GM19043 (cell line): ENCODE results near the gene ALK.
A peak's percentile ranks its signal among the peaks of the same experiment; 100 is the strongest.

Experiments
- ATAC-seq: cut with Tn5 transposase; IDR thresholded peaks from one replicate; pipeline ENCODE4 v1.9.1; 2021; ENCODE audit warnings: low read depth; ENCODE audit not compliant: unreplicated experiment

Gene ALK

GRCh38 chr2:29724282-29724681 is 197.1 kb downstream of the ALK start:
- ATAC-seq, result peak; percentile 40

GRCh38 chr2:29723255-29724001 is 198.0 kb downstream of the ALK start:
- ATAC-seq, result peak; percentile 80

- ATAC-seq, result no peak
Observed at GRCh38 chr2:29719639-29720038, 201.7 kb downstream of the ALK start.

DNA sequence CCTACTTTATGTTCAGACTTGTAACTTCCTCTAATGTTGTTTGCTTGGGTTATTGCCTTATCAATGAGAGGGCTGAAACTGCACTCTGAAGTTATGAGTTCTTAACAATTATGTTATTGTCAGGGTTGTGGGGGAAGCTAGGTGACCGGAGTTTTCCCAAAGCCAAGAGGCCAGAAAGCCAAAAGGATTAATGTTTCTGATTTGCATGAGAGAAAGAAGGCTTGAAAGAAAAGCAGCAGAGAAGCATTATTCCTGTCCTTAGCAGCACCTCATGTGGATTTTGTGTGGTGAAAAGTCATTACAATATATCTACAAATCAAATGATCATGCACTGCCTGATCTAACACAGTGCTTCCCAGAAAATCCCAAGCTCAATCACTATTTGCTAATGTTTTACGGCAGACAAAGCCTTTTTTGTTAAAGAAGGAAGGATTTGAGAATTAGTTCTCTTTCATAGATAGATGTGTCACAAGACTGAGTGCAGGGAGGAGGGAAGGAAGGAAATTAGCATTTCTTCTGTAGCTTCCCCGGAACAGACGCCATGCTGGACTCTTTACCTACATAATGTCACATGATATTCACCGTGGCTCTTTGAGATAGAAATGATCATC is 203.2 kb downstream of the ALK start:
- no peak for ATAC-seq

- no peak for ATAC-seq
Observed at GRCh38 chr2:29715655-29716054, 205.7 kb downstream of the ALK start.

DNA sequence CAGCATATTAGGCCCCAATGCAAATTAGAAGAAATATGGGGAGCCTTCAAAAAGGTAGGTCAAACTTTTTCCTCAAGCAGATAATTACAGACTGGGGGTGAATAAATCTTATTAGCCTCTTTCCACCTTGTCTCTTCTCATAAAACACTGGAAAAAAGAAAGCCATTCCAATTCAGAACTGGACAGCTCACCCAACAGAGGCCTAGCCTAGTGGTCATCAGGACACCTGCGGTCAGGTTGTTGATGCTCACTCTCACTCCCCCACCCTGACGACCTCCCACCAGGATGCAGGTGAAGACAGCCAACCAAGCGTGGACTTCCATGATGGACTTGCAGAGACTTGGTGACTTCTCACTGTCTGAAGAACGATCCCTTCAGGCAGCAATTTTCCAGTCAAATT is 207.1 kb downstream of the ALK start:
- ATAC-seq, result no peak

DNA sequence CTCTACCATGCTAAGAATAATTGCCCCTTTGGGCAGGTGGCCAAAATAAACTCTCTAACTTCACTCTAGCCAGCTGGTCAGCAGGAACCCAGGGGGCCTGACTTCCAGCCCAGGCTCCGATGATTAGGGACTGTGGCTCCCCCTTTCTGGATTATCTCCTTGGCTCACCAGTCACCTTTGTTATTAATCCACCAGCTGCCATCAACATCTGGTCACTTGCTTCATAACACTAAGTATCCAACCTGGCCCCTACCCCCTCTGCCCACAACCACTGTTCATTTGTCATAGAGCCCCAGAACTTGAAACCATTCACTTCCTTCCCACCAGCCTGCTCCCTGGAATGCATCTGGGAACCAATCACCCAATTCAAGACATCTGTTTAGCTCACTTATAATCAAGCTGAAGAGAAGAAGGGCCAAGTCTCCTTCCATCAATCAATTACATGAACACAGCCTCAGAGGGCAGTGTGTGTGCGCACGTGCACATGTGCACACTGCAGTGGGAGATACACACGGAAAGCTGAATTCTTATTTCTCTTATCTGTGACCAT is 215.1 kb downstream of the ALK start:
- ATAC-seq, result no peak

GRCh38 chr2:29705616-29706015 is 215.8 kb downstream of the ALK start:
- no peak for ATAC-seq

DNA sequence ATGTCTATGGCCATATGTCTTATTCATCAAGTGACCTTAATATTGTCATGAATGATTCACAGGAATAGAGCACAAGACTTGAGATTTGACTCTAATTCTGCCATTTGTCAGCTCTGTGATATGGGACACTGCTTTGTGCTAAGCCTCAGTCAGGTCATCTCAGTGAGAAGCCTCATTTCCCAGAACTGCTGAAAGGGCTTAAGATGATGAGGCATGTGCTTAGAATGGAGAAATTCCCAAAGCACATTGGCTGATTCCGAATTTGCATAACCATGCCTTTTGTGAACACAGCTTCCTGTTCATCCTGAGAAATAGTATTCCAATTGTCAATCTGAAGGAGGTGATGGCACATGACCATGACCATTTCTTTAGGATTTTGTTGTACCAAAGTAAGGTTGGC is 218.1 kb downstream of the ALK start:
- no peak for ATAC-seq

DNA sequence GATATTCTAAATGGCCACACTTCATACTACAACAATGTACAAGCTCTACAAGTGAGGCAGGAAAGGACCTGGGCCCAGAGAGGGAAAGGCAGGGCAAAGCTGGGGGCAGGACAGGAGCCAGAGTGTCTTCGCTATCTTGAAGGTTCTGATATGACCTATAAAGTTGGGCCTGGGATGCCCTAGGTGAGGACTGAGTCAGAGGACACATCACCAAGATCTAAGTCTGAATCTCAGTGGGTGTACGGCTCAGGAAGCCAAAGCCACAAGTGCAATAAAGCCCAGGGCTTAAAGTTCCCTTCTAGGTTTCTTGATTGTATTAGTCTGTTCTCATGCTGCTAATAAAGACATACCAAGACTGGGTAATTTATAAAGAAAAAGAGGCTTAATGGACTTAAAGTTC is 219.1 kb downstream of the ALK start:
- ATAC-seq, result no peak

GRCh38 chr2:29700560-29700959 is 220.8 kb downstream of the ALK start:
- no peak for ATAC-seq

- ATAC-seq, result no peak
Observed at GRCh38 chr2:29699045-29699444, 222.3 kb downstream of the ALK start.

- no peak for ATAC-seq
Observed at GRCh38 chr2:29698216-29698615, 223.2 kb downstream of the ALK start.

DNA sequence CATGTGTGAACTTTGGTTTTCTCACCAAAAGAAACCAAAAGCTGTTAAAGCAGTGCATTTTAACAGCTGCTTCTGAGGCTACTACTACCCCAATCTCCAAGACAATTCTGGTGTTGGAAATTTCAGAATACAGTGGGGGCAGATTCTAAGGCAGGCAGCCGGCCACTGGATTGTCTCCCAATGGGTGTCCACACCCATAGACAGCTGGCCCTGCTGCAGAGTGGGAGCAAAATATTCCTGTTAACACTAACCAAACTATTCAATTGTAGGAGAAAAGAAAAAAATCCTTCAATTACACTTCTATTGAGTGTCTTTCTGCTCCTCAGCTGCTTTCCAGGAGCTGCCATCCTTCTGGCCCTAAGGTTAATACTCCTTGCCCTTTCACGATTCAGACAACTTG is 223.7 kb downstream of the ALK start:
- ATAC-seq, result no peak

DNA sequence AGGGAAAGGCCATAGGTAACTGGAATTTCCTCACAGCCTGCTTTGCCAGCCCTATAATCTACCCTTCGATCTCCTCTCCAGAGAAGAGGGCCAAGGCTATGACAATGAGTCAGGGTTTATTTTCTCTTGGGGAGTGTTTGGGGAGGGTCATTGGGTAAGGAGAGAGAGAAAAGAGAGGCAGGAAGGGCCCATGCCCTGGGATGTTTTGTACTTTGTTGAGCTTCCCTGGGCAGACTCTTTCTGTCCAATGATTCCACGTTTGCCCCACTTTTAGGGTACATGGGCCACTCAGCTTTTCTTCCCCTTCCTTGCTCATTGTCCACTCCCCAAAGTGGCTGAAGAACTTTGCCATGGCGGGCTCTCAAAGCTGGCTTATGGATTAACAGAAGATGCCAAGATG is 224.2 kb downstream of the ALK start:
- no peak for ATAC-seq

- ATAC-seq, result no peak
Observed at GRCh38 chr2:29694741-29695140, 226.6 kb downstream of the ALK start.

- no peak for ATAC-seq
Observed at GRCh38 chr2:29691391-29691950, 229.9 kb downstream of the ALK start.

DNA sequence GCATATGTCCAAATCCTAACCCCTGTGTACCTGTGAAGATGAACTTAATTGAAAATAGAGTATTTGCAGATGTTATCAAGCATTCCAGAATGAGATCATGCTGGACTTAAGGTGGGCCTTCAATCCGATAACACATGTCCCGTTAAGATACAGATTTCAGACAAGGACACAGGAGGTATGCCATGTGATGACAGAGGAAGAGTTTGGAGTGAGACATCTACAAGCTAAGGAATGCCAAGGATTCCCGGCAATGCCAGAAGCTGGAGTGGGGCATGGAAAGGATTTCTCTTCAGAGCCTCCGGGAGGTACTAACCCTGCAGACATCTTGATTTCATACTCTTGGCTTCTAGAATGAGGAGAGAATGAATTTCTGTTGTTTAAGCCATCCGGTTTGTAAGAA is 231.7 kb downstream of the ALK start:
- no peak for ATAC-seq

DNA sequence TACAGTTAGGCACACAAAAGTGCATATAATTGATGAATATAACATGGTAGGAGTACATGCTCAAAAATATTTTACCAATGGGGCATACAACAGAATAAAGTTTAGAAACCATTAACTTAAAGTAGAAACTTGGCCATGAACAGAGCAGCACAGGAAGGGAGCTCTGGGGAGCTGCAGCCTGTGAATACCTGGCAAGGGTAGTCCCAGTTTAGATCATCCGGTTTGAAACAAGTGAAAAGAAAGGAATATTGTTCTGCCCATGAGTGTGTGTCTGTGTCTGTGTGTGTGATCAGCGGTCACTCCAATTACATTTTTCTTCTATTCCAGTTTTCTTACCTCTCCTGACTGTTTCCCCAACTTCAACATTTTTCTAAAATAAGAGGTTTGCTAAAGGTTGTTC is 233.0 kb downstream of the ALK start:
- ATAC-seq, result no peak

- no peak for ATAC-seq
Observed at GRCh38 chr2:29687121-29687520, 234.3 kb downstream of the ALK start.

DNA sequence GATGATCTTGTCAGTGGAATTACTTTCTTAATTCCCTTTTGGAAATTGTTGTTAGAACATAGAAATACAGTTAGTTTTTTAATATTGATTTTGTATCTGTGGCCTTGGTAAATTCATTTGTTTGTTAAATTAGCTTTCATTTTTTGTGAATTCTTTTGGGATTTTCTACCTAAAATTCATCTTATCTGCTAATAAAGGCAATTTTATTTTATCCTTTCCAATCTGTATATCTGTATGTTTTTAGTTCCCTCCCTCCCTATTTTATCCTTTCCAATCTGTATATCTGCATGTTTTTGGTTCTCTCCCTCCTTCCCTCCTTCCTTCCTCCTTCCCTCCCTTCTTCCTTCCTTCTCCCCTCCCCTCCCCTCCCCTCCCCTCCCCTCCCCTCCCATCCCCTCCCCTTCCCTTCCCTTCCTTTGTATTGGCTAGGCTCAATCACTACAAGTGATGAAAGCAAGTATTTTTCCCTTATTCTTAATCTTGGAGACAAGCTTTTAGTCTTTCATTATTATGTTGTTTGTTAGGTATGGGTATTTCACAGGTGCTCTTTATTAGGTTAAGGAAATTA is 244.4 kb downstream of the ALK start:
- no peak for ATAC-seq

- ATAC-seq, result no peak
Observed at GRCh38 chr2:29664578-29664977, 256.8 kb downstream of the ALK start.
